Measurements from ENCODE around the gene PPP1R13B.
"Not testable (repeated sequence)": the region's sequence is repeated elsewhere in the genome, so short reads cannot be mapped to it uniquely, and the experiment has no call there.

Gene PPP1R13B

DNA sequence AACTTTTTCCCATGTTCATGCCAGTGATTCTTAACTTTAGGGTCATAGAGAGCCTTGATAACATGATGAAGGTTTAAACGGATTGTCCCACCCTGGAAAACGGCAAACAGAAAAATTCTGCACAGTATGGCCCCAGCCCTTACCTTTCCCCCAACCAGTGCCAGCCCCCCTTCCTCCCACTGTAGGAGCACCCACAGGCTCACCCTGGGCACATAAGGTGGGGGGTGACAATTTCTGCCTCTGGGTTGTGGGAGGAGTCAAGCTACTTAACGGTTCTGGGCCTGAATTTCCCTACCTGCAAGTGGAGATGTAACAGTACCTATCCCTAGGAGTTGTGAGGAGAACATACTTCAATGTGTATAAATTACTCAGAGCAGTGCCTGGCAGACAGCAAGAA lies 150.2 kb downstream of the PPP1R13B start:
- Histone ChIP-seq H3K9me3 (ENCODE audit: control insufficient read depth, low read length) (no peaks in the 10 kb centered on the region), H3K9ac (ENCODE audit: low read length) (peak overlapping the region; percentile 55), H3K27me3 (replicated peaks; ENCODE audit: control insufficient read depth, insufficient read depth, low read length) (no peaks in the 10 kb centered on the region), H3K36me3 (ENCODE audit: control insufficient read depth, insufficient read depth, low read length, severe bottlenecking) (peaks cover 63% of the 10 kb centered on the region), H3K4me1 (ENCODE audit: control insufficient read depth, insufficient read depth, low read length) (peaks cover 43% of the 10 kb centered on the region), H3K4me3 (ENCODE audit: low read length) (no peak overlapping the region)
- no peak for DNase-seq (ENCODE audit: low read depth)

DNA sequence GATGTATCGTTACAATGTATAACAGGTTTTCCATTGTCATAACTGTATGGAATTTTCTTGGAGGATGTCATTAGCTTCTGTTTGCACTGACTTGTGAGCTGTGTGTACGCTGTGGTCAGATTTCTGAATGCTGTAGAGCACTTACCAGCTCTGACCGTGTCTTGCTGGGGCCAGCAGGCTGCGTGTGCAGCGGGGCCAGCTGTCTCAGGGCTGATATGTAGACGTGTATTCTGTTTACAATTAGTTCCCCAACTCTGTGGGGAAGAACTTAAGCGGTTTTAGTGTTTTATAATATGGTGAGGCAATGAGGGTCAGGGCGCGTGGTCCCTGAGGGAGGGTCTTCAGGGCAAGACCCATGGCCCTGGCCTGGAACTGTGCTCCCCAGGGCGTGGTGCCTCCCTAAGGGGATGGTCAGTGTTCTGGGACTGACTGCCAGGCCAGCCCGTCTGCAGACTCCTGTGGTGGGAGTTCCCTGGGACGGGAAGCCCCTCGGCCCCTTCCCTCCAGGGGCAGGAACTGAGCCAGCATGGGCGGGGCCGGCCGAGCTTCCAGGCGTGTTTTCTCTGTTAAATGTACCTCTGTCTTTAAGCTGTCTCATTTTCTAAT lies 150.8 kb downstream of the PPP1R13B start:
- Histone ChIP-seq H3K9ac (ENCODE audit: low read length) (peak overlapping the region; percentile 55), H3K4me3 (ENCODE audit: low read length) (no peak overlapping the region), H3K4me1 (ENCODE audit: control insufficient read depth, insufficient read depth, low read length) (peaks cover 43% of the 10 kb centered on the region), H3K27me3 (replicated peaks; ENCODE audit: control insufficient read depth, insufficient read depth, low read length) (no peaks in the 10 kb centered on the region), H3K36me3 (ENCODE audit: control insufficient read depth, insufficient read depth, low read length, severe bottlenecking) (peaks cover 61% of the 10 kb centered on the region), H3K9me3 (ENCODE audit: control insufficient read depth, low read length) (no peaks in the 10 kb centered on the region)
- peak; percentile 19 for DNase-seq (ENCODE audit: low read depth)

DNA sequence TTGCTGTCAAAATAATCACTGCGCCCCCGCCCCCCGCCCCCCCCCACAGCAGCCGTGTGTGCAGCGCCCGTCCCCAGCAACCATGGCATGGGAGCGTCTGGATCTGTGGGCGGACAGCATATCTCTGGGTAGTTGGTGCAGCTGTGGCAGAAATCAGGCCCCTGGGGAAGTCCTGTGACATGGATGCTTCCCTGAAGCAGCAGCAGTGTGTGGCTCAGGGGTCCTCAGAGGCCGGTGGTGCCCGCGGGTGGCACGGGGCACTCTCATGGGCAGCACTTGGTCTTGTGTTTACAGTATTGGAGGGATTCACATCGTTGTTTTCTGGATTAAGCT lies 151.3 kb downstream of the PPP1R13B start:
- Histone ChIP-seq H3K27me3 (replicated peaks; ENCODE audit: control insufficient read depth, insufficient read depth, low read length) (no peaks in the 10 kb centered on the region), H3K36me3 (ENCODE audit: control insufficient read depth, insufficient read depth, low read length, severe bottlenecking) (peaks cover 62% of the 10 kb centered on the region), H3K9me3 (ENCODE audit: control insufficient read depth, low read length) (no peaks in the 10 kb centered on the region), H3K4me1 (ENCODE audit: control insufficient read depth, insufficient read depth, low read length) (peaks cover 42% of the 10 kb centered on the region), H3K4me3 (ENCODE audit: low read length) (no peak overlapping the region), H3K9ac (ENCODE audit: low read length) (peak overlapping the region; percentile 48)
- no peak for DNase-seq (ENCODE audit: low read depth)

DNA sequence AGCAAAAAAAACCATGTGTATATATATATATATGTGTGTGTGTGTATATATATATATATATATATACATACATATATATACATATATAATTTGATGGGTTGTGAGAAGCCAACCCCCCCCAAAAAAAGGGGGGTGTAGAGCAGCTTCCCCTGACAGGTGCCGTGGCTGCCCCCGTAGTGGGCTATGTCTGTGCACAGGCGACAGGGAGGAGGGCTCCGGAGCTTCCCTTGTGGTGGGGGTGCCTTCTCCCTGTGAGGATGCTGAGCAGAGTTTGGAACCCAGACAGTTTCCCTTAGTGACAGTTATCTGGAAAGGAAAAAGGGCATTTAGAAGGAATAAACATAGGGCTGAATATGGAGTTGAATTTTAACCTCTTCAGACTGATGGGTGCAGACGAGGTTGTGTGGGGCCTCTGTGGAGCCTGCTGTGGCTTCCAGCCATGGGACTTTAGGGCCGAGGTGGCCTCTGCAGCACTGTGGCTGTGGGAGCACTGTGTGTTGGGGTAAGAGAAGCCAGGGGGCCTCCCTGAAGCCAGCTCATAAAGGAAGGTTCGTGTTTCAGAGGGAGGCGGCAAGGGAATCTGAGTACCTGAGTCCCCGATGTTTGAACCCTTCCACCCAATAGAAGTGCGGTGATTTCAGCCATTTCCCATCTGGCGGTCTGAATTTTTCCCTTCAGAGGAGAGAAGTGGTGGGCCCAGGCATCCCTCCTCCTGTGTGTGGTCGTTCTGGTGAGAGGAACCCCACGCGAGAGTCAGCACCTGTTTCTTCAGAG lies 151.9 kb downstream of the PPP1R13B start:
- peaks cover 36% of the 10 kb centered on the region for H3K4me1 ChIP-seq (ENCODE audit: control insufficient read depth, insufficient read depth, low read length)
- no peak overlapping the region for H3K9ac ChIP-seq (ENCODE audit: low read length)
- no peak for DNase-seq (ENCODE audit: low read depth)
- H3K36me3 ChIP-seq (ENCODE audit: control insufficient read depth, insufficient read depth, low read length, severe bottlenecking): peaks cover 62% of the 10 kb centered on the region
- H3K9me3 ChIP-seq (ENCODE audit: control insufficient read depth, low read length): no peaks in the 10 kb centered on the region
- no peaks in the 10 kb centered on the region for H3K27me3 ChIP-seq (replicated peaks; ENCODE audit: control insufficient read depth, insufficient read depth, low read length)
- no peak overlapping the region for H3K4me3 ChIP-seq (ENCODE audit: low read length)

DNA sequence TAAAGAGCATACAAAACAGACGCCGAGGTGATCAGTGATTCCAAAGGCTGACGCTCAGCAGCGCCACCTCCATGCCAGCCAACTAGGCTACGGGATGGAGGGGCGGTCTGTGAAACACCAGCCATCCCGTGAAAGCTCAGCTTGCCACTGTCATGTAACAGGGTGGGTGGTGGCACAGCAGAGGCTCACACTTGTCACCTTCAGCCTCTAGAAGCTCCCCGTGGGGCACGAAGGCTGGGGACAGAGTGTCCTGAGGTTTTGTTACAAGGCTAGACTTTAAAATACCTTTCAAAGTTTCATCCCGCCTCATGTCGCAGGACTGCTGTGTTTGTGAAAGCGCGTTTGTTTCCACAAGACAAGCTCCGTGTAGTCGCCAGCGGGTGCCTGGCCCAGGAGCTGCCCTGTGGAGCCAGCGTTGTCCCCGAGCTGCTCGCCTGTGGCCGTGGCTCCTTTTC lies 152.8 kb downstream of the PPP1R13B start:
- Histone ChIP-seq H3K9me3 (ENCODE audit: control insufficient read depth, low read length) (no peaks in the 10 kb centered on the region), H3K4me1 (ENCODE audit: control insufficient read depth, insufficient read depth, low read length) (peaks cover 33% of the 10 kb centered on the region), H3K4me3 (ENCODE audit: low read length) (no peak overlapping the region), H3K9ac (ENCODE audit: low read length) (no peak overlapping the region), H3K27me3 (replicated peaks; ENCODE audit: control insufficient read depth, insufficient read depth, low read length) (no peaks in the 10 kb centered on the region), H3K36me3 (ENCODE audit: control insufficient read depth, insufficient read depth, low read length, severe bottlenecking) (peaks cover 65% of the 10 kb centered on the region)
- no peak for DNase-seq (ENCODE audit: low read depth)

DNA sequence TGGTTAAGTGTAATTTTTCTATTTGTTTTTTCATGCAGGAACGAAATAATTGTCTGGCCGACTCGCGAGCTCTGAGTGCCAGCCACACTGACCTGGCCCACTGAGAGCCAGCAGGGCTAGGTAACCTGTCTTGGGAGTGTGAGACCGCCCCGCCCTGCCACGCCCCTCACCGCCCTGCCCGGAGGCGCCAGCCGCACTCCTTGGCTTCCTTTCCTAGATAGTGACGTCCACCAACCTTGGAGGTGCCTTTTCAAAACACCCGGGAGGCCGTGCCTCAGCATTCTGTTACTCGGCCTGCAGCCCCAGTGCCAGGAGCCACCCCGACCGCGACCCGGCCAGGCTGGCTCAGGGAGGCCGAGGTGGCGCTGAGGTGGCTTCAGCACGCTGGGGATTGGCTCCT lies 153.9 kb downstream of the PPP1R13B start:
- Histone ChIP-seq H3K9me3 (ENCODE audit: control insufficient read depth, low read length) (no peaks in the 10 kb centered on the region), H3K36me3 (ENCODE audit: control insufficient read depth, insufficient read depth, low read length, severe bottlenecking) (peaks cover 57% of the 10 kb centered on the region), H3K27me3 (replicated peaks; ENCODE audit: control insufficient read depth, insufficient read depth, low read length) (no peaks in the 10 kb centered on the region), H3K4me3 (ENCODE audit: low read length) (no peak overlapping the region), H3K9ac (ENCODE audit: low read length) (no peak overlapping the region), H3K4me1 (ENCODE audit: control insufficient read depth, insufficient read depth, low read length) (peaks cover 41% of the 10 kb centered on the region)
- no peak for DNase-seq (ENCODE audit: low read depth)

DNA sequence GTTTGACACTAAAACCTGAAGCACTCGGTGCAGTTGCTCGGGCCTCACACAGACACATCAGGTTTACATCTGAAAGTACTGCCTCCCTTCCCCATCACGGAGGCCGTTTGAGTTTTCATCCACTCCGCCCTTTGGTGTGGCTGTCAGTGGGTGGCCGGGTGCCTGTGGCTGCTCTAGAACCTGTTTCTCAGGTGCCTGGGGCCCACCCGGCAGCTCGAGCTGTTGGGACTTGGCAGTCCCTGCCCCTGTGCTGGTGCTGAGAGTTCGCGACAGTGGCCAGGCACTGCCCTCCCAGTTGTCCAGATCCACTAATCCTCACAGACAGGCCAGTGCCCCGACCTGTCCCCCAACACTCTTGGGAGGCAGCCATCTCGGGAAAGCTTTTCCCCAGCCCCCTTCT lies 154.5 kb downstream of the PPP1R13B start:
- no peak for DNase-seq (ENCODE audit: low read depth)
- H3K4me3 ChIP-seq (ENCODE audit: low read length): no peak overlapping the region
- peaks cover 52% of the 10 kb centered on the region for H3K36me3 ChIP-seq (ENCODE audit: control insufficient read depth, insufficient read depth, low read length, severe bottlenecking)
- H3K27me3 ChIP-seq (replicated peaks; ENCODE audit: control insufficient read depth, insufficient read depth, low read length): no peaks in the 10 kb centered on the region
- H3K9ac ChIP-seq (ENCODE audit: low read length): no peak overlapping the region
- H3K9me3 ChIP-seq (ENCODE audit: control insufficient read depth, low read length): no peaks in the 10 kb centered on the region
- H3K4me1 ChIP-seq (ENCODE audit: control insufficient read depth, insufficient read depth, low read length): peaks cover 42% of the 10 kb centered on the region

DNA sequence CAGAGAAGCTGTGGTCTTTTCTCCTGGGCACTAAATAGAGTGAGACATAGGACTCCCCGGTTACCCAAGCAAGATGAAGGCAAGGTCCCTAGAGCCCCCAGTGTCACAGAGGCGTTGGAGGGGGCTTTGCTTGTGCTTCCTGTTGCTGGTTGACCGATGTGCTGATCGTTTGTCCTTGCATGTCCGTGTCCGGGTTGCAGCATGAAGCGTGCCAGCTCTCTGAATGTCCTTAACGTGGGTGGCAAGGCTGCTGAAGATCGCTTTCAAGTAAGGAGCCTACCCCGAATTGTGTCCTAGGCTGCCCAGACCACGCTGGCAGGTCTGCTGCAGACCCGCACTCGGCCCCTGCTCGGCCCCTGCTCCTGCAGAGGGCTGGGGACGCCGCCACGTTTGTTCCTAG lies 155.2 kb downstream of the PPP1R13B start:
- Histone ChIP-seq H3K27me3 (replicated peaks; ENCODE audit: control insufficient read depth, insufficient read depth, low read length) (no peaks in the 10 kb centered on the region), H3K4me1 (ENCODE audit: control insufficient read depth, insufficient read depth, low read length) (peaks cover 41% of the 10 kb centered on the region), H3K9ac (ENCODE audit: low read length) (no peak overlapping the region), H3K36me3 (ENCODE audit: control insufficient read depth, insufficient read depth, low read length, severe bottlenecking) (peaks cover 55% of the 10 kb centered on the region), H3K9me3 (ENCODE audit: control insufficient read depth, low read length) (no peaks in the 10 kb centered on the region), H3K4me3 (ENCODE audit: low read length) (no peak overlapping the region)
- no peak for DNase-seq (ENCODE audit: low read depth)

DNA sequence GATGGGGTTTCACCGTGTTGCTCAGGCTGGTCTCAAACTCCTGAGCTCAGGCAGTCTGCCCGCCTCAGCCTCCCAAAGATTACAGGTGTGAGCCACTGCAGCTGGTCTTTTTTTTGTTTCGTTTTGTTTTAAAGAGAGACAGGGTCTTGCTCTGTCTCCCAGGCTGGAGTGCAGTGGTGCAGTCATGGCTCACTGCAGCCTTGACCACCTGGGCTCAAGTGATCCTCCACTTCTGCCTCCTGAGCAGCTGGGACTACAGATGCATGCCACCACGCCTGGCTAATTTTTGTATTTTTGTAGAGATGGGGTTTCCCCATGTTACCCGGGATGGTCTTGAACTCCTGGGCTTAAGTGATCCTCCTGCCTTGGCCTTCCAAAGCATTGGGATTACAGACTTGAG lies 155.7 kb downstream of the PPP1R13B start:
- not testable (repeated sequence) for DNase-seq (ENCODE audit: low read depth); H3K9ac ChIP-seq (ENCODE audit: low read length)
- peaks cover 60% of the 10 kb centered on the region for H3K36me3 ChIP-seq (ENCODE audit: control insufficient read depth, insufficient read depth, low read length, severe bottlenecking)

DNA sequence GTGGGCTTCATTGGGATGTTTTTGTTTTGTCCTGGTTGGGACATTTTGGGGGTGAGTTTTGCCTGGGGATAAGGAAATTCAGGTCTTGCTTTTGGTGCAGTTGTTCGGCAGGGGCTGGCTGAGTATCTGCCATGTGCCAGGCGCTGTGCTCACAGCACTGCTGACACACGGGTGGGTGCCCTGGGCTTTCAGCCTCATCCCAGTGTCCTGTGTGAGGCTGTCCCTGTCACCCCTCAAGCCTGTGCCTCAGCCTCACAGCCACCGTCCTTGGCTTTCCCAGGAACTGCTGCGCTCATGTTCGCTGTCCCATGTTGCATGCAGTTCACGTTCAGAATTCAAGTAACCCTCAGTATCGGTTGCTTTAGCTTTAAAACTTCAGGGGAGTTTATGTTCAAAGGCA lies 157.0 kb downstream of the PPP1R13B start:
- DNase-seq (ENCODE audit: low read depth): no peak
- peaks cover 37% of the 10 kb centered on the region for H3K4me1 ChIP-seq (ENCODE audit: control insufficient read depth, insufficient read depth, low read length)
- no peaks in the 10 kb centered on the region for H3K9me3 ChIP-seq (ENCODE audit: control insufficient read depth, low read length)
- H3K27me3 ChIP-seq (replicated peaks; ENCODE audit: control insufficient read depth, insufficient read depth, low read length): no peaks in the 10 kb centered on the region
- H3K36me3 ChIP-seq (ENCODE audit: control insufficient read depth, insufficient read depth, low read length, severe bottlenecking): peaks cover 73% of the 10 kb centered on the region
- no peak overlapping the region for H3K4me3 ChIP-seq (ENCODE audit: low read length)
- H3K9ac ChIP-seq (ENCODE audit: low read length): no peak overlapping the region

More for the DNA sequence above, 155.7 kb downstream of the PPP1R13B start:
- H3K4me1 ChIP-seq (ENCODE audit: control insufficient read depth, insufficient read depth, low read length): peaks cover 39% of the 10 kb centered on the region
- H3K9me3 ChIP-seq (ENCODE audit: control insufficient read depth, low read length); H3K4me3 ChIP-seq (ENCODE audit: low read length); H3K27me3 ChIP-seq (replicated peaks; ENCODE audit: control insufficient read depth, insufficient read depth, low read length): not testable (repeated sequence)

DNA sequence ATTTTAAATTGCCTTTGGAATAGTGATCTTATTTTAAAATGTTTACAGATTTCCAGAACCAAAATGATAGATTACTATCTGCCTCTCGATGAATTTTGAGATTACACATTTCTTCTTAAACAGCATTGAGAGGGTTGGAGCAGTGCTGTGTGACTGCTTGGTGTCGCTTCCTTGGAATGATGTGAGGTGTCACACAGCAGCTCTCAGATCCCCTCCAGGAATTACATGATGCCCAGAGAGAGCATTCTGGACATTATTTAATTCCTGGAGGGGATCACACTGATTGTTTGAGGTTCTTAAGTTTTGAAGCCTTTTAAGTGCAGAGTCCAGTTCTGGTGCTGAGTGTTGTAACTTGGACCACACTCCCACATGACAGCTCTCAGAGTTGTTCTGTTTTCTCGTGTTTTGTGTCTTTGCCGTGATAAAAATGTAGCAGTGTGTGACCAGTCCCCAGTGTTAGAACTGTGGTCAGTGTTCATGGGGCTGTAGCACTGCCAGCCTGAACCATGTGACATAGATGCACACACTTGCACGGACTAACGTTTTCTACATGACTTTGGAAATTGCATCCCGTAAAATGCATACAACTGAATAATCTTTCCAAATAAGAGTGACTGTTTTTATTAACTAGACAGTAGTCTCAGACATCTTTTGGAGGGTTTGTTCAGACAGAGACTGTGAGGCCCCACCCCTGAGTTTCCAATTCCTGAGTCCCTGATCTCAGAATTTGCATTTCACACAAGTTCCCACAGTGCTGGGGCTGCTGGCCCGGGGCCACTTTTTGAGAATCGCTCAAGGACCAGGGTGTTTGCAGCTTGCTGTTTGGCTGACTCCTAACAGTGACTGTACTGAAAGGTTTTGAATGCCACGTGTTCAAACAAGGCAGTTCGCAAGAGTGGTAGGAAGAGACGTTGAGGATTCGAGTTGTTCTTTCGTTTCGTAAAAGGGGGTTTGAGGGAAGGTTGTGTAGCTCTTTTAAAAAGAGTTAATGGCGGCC lies 158.2 kb downstream of the PPP1R13B start:
- Histone ChIP-seq H3K4me1 (ENCODE audit: control insufficient read depth, insufficient read depth, low read length) (peaks cover 36% of the 10 kb centered on the region), H3K27me3 (replicated peaks; ENCODE audit: control insufficient read depth, insufficient read depth, low read length) (no peaks in the 10 kb centered on the region), H3K4me3 (ENCODE audit: low read length) (no peak overlapping the region), H3K9ac (ENCODE audit: low read length) (peak overlapping the region; percentile 9), H3K36me3 (ENCODE audit: control insufficient read depth, insufficient read depth, low read length, severe bottlenecking) (peaks cover 77% of the 10 kb centered on the region), H3K9me3 (ENCODE audit: control insufficient read depth, low read length) (no peaks in the 10 kb centered on the region)
- DNase-seq (ENCODE audit: low read depth): no peak

All from adipocyte (in vitro differentiated cells).